NCI-H748 treated with DMSO at 0.1 percent for 48 hours (cell line): Measurements from ENCODE around the gene NDUFS1.
A peak's percentile ranks its signal among the peaks of the same experiment; 100 is the strongest.
"Not testable (repeated sequence)": the region's sequence is repeated elsewhere in the genome, so short reads cannot be mapped to it uniquely, and the experiment has no call there.

Source experiments
- DNase-seq: peaks from one replicate; lab custom pipeline; 2025; lab: John Stamatoyannopoulos, UW

The NDUFS1 gene

GRCh38 chr2:206159346-206160124, at the start of gene NDUFS1, which contains the start of gene EEF1B2:
Gene NDUFS1, minus strand, starts transcription at chr2:206159444. Its CDS starts 5,766 bp downstream, at chr2:206153678.
Gene EEF1B2, plus strand, starts transcription at chr2:206159895. Its CDS starts 85 bp downstream, at chr2:206159980.
- peak; percentile 93 for DNase-seq

GRCh38 chr2:206208900-206209299, 49.7 kb upstream of the NDUFS1 start:
- no peak for DNase-seq

- not testable (repeated sequence) for DNase-seq
These were observed 48.1 kb upstream of the NDUFS1 start for GRCh38 chr2:206207316-206207715.

- DNase-seq: no peak
These were observed 45.5 kb upstream of the NDUFS1 start for GRCh38 chr2:206204710-206205109.

- DNase-seq: no peak
These were observed 44.1 kb upstream of the NDUFS1 start for GRCh38 chr2:206203331-206203730.

GRCh38 chr2:206202446-206202845, 43.2 kb upstream of the NDUFS1 start:
- DNase-seq: no peak

GRCh38 chr2:206201075-206201848, 42.0 kb upstream of the NDUFS1 start:
- no peak for DNase-seq

- DNase-seq: no peak
These were observed 39.4 kb upstream of the NDUFS1 start for GRCh38 chr2:206198677-206199076.

- DNase-seq: no peak
These were observed 34.6 kb upstream of the NDUFS1 start for GRCh38 chr2:206193671-206194357.

GRCh38 chr2:206192157-206192556, 32.9 kb upstream of the NDUFS1 start:
- DNase-seq: no peak

- no peak for DNase-seq
These were observed 31.4 kb upstream of the NDUFS1 start for GRCh38 chr2:206190689-206191088.

GRCh38 chr2:206190111-206190510, 30.9 kb upstream of the NDUFS1 start:
- DNase-seq: no peak

GRCh38 chr2:206189691-206190090, 30.4 kb upstream of the NDUFS1 start:
- no peak for DNase-seq

GRCh38 chr2:206181526-206181925, 22.3 kb upstream of the NDUFS1 start:
- DNase-seq: not testable (repeated sequence)

- no peak for DNase-seq
These were observed 17.7 kb upstream of the NDUFS1 start for GRCh38 chr2:206176901-206177300.

- no peak for DNase-seq
These were observed 16.9 kb upstream of the NDUFS1 start for GRCh38 chr2:206176121-206176520.

- DNase-seq: no peak
These were observed 13.9 kb upstream of the NDUFS1 start for GRCh38 chr2:206173147-206173546.

- DNase-seq: not testable (repeated sequence)
These were observed 12.6 kb upstream of the NDUFS1 start for GRCh38 chr2:206171624-206172397.

- DNase-seq: not testable (repeated sequence)
These were observed 9.0 kb upstream of the NDUFS1 start for GRCh38 chr2:206168230-206168629.

- DNase-seq: peak; percentile 19
These were observed 5.1 kb upstream of the NDUFS1 start for GRCh38 chr2:206164261-206164862.

GRCh38 chr2:206163251-206163880, 4.1 kb upstream of the NDUFS1 start:
- no peak for DNase-seq
